Activated T-helper 1 cell treated with Interleukin-2 at 50 U/mL for 16 hours (primary cell): ENCODE measurements around the gene ROBO3.
A peak's percentile ranks its signal among the peaks of the same experiment; 100 is the strongest.

Source experiments
- DNase-seq: peaks from one replicate; pipeline ENCODE4 v3.0.0-alpha.2; 2020; ENCODE audit warnings: low read depth

The ROBO3 gene

GRCh38 chr11:124920870-124921609 is 55.8 kb downstream of the ROBO3 start:
- DNase-seq, result peak; percentile 59

DNA sequence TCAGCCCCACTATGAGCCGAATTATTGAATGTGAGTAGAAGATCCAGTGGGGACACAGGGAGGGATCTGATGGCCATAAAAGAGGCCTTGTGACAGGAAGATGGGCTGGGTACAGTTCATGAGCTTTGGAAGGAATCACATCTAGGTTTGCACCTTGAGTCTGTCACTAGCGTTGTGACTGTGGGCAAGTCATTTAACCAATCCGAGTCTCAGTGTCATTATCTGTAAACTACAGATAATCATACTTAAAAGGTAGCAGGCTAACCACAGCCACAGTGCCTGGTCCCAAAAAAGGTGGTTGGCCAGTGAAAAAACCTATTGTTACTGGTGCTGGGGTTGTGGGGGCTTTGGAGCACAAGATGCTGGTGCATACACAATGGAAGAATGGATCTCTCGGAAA is 57.6 kb downstream of the ROBO3 start:
- DNase-seq, result no peak

DNA sequence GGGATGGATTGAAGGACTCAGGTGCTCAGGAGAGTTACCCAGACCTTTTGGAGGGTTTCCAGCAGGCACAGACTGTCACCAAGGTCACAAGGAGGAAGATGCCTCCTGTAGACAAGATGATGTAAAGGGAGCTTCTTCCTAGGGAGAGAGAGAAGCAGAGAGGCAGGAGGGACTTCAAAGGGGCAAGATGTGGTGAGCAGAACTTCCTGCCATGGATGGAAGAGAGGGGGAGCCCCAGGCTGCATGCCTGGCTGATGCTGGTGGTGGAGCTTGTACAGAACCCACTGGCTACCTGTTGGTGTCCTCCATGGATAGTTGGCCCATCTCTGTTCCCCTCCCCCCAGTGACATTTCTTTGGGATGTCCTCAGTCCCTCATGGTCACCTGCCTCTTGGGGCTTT is 58.1 kb downstream of the ROBO3 start:
- DNase-seq, result no peak

DNA sequence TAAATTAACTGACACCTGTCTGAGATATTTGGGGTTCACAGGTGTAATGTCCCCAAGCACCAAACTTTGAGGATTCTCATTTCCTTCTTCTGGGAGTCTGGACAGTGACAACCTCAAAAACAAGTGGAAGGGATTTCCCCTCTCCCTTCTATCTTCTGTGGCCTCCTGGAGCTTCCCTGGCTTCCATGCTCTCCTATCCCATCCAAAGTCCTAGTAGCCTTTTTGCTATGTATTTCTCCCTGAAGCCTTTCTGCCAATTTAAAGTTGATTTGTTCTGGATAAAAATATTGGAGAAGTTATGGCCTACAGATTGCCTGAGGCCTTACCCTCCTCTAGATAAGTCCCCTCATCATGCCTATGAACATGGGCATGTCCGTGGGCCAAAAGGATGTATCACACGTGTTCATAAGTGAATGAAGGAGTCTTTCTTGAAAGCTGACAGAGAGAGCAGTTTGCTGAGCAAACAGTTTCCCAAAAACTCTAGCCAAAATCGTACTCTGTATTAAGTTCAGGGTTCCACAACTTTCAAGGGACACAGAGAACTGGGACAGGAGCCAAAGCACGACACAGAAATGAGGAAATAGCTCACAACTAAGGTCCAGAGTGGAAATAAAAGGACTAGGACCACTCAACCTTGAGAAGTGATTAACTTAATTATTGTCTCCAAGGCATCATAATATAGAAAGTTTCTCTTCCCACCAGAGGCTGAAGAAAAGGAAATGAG is 63.9 kb downstream of the ROBO3 start:
- DNase-seq, result no peak

DNA sequence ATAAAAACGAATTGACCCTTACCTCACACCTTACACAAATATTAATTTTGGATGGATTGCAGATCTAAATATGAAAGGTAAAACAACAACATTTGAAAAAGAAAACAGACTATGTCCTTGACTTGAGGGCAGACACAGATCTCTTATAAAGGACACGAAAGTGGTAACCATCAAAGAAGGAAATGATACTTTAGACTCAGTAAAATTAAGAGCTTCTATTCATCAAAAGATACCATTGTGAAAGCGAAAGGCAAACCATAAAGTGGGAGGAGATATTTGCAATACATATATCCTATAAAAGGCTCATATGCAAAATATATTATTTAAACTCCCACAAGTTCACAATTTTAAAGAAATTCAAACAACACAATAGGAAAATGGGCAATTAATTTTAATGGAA is 65.6 kb downstream of the ROBO3 start:
- DNase-seq, result no peak
